ENCODE results near the gene CRYBG2. TPM values are rescaled to one million over a fixed set of nuclear protein-coding genes. Genes with fewer than 3 reads are reported as not detected.

Gene CRYBG2
- total RNA-seq, 1 experiment from 2014 or later = 0.64 TPM

DNA sequence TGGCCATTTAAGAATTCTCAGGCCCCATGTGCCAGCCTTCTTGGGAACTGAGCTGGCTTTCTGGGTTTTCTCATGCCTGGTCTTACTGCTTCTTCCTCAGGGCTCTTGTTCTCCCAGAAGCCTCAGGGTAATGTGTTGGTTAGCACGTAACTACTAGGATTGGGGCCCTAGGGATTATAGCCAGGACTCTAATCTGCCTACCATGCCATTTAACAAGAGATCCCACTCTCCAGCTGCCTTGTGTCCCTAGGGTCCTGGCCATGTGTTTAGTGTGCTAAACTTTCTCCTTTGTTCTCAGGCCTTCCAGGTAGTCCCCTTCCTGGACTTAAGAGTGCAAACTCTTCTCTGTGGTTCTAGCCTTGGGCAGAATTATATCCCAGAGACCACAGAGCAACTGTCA, 76.2 kb downstream of the CRYBG2 start:
- Histone ChIP-seq H3K9me3 (ENCODE audit: control insufficient read depth, insufficient read depth, low read depth, low read length) (no peaks in the 10 kb centered on the region), H3K4me1 (ENCODE audit: control insufficient read depth, insufficient read depth, low read length) (peaks cover 51% of the 10 kb centered on the region), H3K27ac (ENCODE audit: low read length) (peak overlapping the region; percentile 49), H3K27me3 (ENCODE audit: control insufficient read depth, insufficient read depth, low read length) (no peaks in the 10 kb centered on the region), H3K4me3 (ENCODE audit: low read depth in 2 of 2, low read length in 2 of 2) (no peak overlapping the region), H3K36me3 (ENCODE audit: control insufficient read depth, insufficient read depth, low read length) (peaks cover 10% of the 10 kb centered on the region)
- in situ Hi-C loops (cut with HindIII; ENCODE audit: low pct_unique_long_range_greater_than_20kb, low sequenced_read_pairs) (no loop called here), intact Hi-C loops (cut with micrococcal nuclease; ENCODE audit: unreplicated experiment) (no loop called here)
- no TSS peak for BruUV-seq (replicated peaks)
- ChIA-PET POLR2A (no interaction called here), CTCF (no interaction called here)
- ATAC-seq (no peak), DNase-seq (ENCODE audit: low read depth, low spot score) (no peak)
- TF ChIP-seq, protein P1, sequence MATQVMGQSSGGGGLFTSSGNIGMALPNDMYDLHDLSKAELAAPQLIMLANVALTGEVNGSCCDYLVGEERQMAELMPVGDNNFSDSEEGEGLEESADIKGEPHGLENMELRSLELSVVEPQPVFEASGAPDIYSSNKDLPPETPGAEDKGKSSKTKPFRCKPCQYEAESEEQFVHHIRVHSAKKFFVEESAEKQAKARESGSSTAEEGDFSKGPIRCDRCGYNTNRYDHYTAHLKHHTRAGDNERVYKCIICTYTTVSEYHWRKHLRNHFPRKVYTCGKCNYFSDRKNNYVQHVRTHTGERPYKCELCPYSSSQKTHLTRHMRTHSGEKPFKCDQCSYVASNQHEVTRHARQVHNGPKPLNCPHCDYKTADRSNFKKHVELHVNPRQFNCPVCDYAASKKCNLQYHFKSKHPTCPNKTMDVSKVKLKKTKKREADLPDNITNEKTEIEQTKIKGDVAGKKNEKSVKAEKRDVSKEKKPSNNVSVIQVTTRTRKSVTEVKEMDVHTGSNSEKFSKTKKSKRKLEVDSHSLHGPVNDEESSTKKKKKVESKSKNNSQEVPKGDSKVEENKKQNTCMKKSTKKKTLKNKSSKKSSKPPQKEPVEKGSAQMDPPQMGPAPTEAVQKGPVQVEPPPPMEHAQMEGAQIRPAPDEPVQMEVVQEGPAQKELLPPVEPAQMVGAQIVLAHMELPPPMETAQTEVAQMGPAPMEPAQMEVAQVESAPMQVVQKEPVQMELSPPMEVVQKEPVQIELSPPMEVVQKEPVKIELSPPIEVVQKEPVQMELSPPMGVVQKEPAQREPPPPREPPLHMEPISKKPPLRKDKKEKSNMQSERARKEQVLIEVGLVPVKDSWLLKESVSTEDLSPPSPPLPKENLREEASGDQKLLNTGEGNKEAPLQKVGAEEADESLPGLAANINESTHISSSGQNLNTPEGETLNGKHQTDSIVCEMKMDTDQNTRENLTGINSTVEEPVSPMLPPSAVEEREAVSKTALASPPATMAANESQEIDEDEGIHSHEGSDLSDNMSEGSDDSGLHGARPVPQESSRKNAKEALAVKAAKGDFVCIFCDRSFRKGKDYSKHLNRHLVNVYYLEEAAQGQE (IDR thresholded peaks at IDR 0.05; ENCODE audit: insufficient read depth in 1 of 2, low read depth in 2 of 2, low read length in 1 of 2) = no peak
- TF ChIP-seq TCF7L2 (IDR thresholded peaks at IDR 0.05; ENCODE audit: low read depth, low read length) (no peak), SIN3A (IDR thresholded peaks at IDR 0.05; ENCODE audit: borderline replicate concordance, insufficient read depth, low read depth, low read length) (no peak), POLR2AphosphoS5 (IDR thresholded peaks at IDR 0.05; ENCODE audit: low read depth, low read length) (no peak)
- TF ChIP-seq, protein P2, sequence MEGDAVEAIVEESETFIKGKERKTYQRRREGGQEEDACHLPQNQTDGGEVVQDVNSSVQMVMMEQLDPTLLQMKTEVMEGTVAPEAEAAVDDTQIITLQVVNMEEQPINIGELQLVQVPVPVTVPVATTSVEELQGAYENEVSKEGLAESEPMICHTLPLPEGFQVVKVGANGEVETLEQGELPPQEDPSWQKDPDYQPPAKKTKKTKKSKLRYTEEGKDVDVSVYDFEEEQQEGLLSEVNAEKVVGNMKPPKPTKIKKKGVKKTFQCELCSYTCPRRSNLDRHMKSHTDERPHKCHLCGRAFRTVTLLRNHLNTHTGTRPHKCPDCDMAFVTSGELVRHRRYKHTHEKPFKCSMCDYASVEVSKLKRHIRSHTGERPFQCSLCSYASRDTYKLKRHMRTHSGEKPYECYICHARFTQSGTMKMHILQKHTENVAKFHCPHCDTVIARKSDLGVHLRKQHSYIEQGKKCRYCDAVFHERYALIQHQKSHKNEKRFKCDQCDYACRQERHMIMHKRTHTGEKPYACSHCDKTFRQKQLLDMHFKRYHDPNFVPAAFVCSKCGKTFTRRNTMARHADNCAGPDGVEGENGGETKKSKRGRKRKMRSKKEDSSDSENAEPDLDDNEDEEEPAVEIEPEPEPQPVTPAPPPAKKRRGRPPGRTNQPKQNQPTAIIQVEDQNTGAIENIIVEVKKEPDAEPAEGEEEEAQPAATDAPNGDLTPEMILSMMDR (IDR thresholded peaks at IDR 0.05) = no peak

DNA sequence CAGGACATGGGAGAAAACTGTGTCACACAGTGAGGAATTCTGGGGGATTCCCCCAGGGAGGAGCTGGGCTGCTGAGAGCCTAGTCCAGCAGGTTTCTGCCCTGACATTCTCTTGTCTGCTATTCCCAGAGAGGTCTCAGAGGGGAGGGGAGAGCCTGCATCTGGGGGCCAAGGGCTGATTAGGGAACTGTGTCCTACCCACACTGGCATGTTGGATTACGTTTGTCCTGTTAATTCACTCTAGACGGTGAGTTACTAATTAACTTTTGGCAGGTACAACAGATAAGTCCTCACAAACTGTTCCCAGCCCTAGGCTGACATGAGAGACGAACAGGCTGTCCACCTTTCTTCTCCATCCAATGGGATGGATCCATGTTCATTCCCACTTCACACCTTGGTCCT, 76.7 kb downstream of the CRYBG2 start:
- intact Hi-C loops (cut with micrococcal nuclease; ENCODE audit: unreplicated experiment) (no loop called here), in situ Hi-C loops (cut with HindIII; ENCODE audit: low pct_unique_long_range_greater_than_20kb, low sequenced_read_pairs) (no loop called here)
- H3K27me3 ChIP-seq (ENCODE audit: control insufficient read depth, insufficient read depth, low read length) = no peaks in the 10 kb centered on the region
- BruUV-seq (replicated peaks) = no TSS peak
- no peak overlapping the region for H3K4me3 ChIP-seq (ENCODE audit: low read depth in 2 of 2, low read length in 2 of 2)
- H3K27ac ChIP-seq (ENCODE audit: low read length) = peak overlapping the region; percentile 49
- CTCF ChIA-PET = interaction anchor here (0.6 kb wide), 2 partner anchors 17 to 129 kb away, joined by 3 read pairs; no protein-coding TSS in a partner anchor
- no peak for ATAC-seq
- H3K36me3 ChIP-seq (ENCODE audit: control insufficient read depth, insufficient read depth, low read length) = peaks cover 10% of the 10 kb centered on the region
- peaks cover 51% of the 10 kb centered on the region for H3K4me1 ChIP-seq (ENCODE audit: control insufficient read depth, insufficient read depth, low read length)
- H3K9me3 ChIP-seq (ENCODE audit: control insufficient read depth, insufficient read depth, low read depth, low read length) = no peaks in the 10 kb centered on the region
- no peak for TF ChIP-seq TCF7L2 (IDR thresholded peaks at IDR 0.05; ENCODE audit: low read depth, low read length)
- no peak; the same call in 1 of the 2 replicates for TF ChIP-seq POLR2AphosphoS5 (IDR thresholded peaks at IDR 0.05; ENCODE audit: low read depth, low read length)
- TF ChIP-seq SIN3A (IDR thresholded peaks at IDR 0.05; ENCODE audit: borderline replicate concordance, insufficient read depth, low read depth, low read length) = no peak
- TF ChIP-seq, protein P1 (IDR thresholded peaks at IDR 0.05; ENCODE audit: insufficient read depth in 1 of 2, low read depth in 2 of 2, low read length in 1 of 2) = no peak
- TF ChIP-seq, protein P2 (IDR thresholded peaks at IDR 0.05) = no peak
- POLR2A ChIA-PET = no interaction called here
- no peak for DNase-seq (ENCODE audit: low read depth, low spot score)

Measured in Panc1 (cell line).